Immature natural killer cell (primary cell): ENCODE data around the gene ARHGEF28. TPM values are rescaled to one million over a fixed set of nuclear protein-coding genes. Genes with fewer than 3 reads are reported as not detected.

Experiments
- DNase-seq, 3 donors: peaks; one replicate each; pipeline ENCODE4 v3.0.0; 2022; ENCODE audit warnings: mixed read lengths in 1 of 3
- H3K27ac Mint-ChIP-seq, 6 donors: one replicate each; pipeline ENCODE4 v1.8.0; 2020; ENCODE audit warnings: mixed read lengths in 6 of 6, mild to moderate bottlenecking in 5 of 6, inconsistent platforms in 4 of 6, moderate library complexity in 3 of 6
- H3K27me3 Mint-ChIP-seq, 3 donors: one replicate each; pipeline ENCODE4 v1.8.0; 2020 to 2021; ENCODE audit warnings: low read depth in 3 of 3, mild to moderate bottlenecking in 3 of 3, mixed read lengths in 3 of 3, moderate library complexity in 3 of 3, inconsistent platforms in 1 of 3
- H3K36me3 Mint-ChIP-seq, 3 donors: one replicate each; pipeline ENCODE4 v1.8.0; 2020; ENCODE audit warnings: mixed read lengths in 3 of 3, inconsistent platforms in 2 of 3, mild to moderate bottlenecking in 2 of 3
- H3K4me1 Mint-ChIP-seq, 2 donors: one replicate each; pipeline ENCODE4 v1.8.0; 2020; ENCODE audit warnings: inconsistent platforms in 2 of 2, mild to moderate bottlenecking in 2 of 2, mixed read lengths in 2 of 2, moderate library complexity in 1 of 2
- H3K4me3 Mint-ChIP-seq, 5 donors: one replicate each; pipeline ENCODE4 v1.8.0; 2020; ENCODE audit warnings: mild to moderate bottlenecking in 5 of 5, mixed read lengths in 5 of 5, inconsistent platforms in 3 of 5, moderate library complexity in 3 of 5
- H3K9me3 Mint-ChIP-seq, 6 donors: one replicate each; pipeline ENCODE4 v1.8.0; 2020; ENCODE audit warnings: mild to moderate bottlenecking in 6 of 6, mixed read lengths in 6 of 6, inconsistent platforms in 4 of 6, moderate library complexity in 3 of 6
- polyA plus RNA-seq, 3 donors: library from polyadenylated mRNA; unstranded; fragments of 300-500 nt; fragmentation: Illumina TruSeq; gene quantifications; one replicate each; pipeline ENCODE4 v1.2.3, GENCODE V29; 2021

Gene ARHGEF28
- polyA plus RNA-seq, 3 donors from 2014 or later = 0.66 to 0.85 TPM; not detected in 1

- peak overlapping the region in 1 of 6 donors; percentile 25 for H3K27ac Mint-ChIP-seq
- peaks cover 0 to 2% (median under 1%) of the 10 kb centered on the region in 3 donors for H3K27me3 Mint-ChIP-seq
- peaks cover 0 to 3% (median 0%) of the 10 kb centered on the region in 3 donors for H3K36me3 Mint-ChIP-seq
Measured at GRCh38 chr5:73728493-73729273, 102.7 kb downstream of the ARHGEF28 start.

DNA sequence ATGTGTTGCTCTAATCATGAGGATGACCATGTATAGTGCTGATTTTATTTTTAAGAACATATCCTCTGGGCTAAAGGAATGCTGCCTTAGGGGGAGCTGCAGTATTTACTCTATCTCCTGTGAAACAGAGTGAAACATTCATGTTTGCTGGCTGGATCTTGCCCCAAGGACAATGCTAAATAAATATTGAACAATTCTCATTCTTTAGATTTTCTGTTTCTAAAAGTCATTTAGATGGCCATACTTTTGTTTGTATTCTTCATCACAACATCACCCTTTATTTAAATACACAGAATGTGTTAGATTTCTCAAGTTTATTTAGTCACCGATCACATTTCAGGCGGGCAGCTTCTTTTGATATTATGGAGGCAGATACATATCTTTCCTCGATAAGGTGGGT lies 103.3 kb downstream of the ARHGEF28 start:
- Mint-ChIP-seq H3K27ac (no peak overlapping the region), H3K36me3 (peaks cover 0 to 5% (median 0%) of the 10 kb centered on the region in 3 donors), H3K4me3 (no peak overlapping the region), H3K4me1 (no peaks in the 10 kb centered on the region), H3K27me3 (peaks cover 0 to 2% (median 2%) of the 10 kb centered on the region in 3 donors), H3K9me3 (peaks cover 0 to 3% (median 0%) of the 10 kb centered on the region in 6 donors)
- DNase-seq = no peak

More at GRCh38 chr5:73728493-73729273, 102.7 kb downstream of the ARHGEF28 start:
- no peaks in the 10 kb centered on the region for H3K4me1 Mint-ChIP-seq
- no peak overlapping the region for H3K4me3 Mint-ChIP-seq
- H3K9me3 Mint-ChIP-seq = peaks cover 0 to 2% (median 0%) of the 10 kb centered on the region in 6 donors
- no peak for DNase-seq

GRCh38 chr5:73732045-73732444 lies 106.0 kb downstream of the ARHGEF28 start:
- DNase-seq = no peak
- Mint-ChIP-seq H3K36me3 (peaks cover 0 to 5% (median 3%) of the 10 kb centered on the region in 3 donors), H3K4me3 (no peak overlapping the region), H3K4me1 (no peaks in the 10 kb centered on the region), H3K27me3 (peaks cover 3 to 4% (median 3%) of the 10 kb centered on the region in 3 donors), H3K27ac (no peak overlapping the region), H3K9me3 (peaks cover 0 to 3% (median 0%) of the 10 kb centered on the region in 6 donors)

GRCh38 chr5:73733219-73733618 lies 107.2 kb downstream of the ARHGEF28 start:
- Mint-ChIP-seq H3K4me1 (no peaks in the 10 kb centered on the region), H3K36me3 (peaks cover 0 to 5% (median 3%) of the 10 kb centered on the region in 3 donors), H3K9me3 (peaks cover 0 to 3% (median 0%) of the 10 kb centered on the region in 6 donors), H3K27me3 (peaks cover 3 to 6% (median 4%) of the 10 kb centered on the region in 3 donors), H3K27ac (no peak overlapping the region), H3K4me3 (no peak overlapping the region)
- no peak for DNase-seq

DNA sequence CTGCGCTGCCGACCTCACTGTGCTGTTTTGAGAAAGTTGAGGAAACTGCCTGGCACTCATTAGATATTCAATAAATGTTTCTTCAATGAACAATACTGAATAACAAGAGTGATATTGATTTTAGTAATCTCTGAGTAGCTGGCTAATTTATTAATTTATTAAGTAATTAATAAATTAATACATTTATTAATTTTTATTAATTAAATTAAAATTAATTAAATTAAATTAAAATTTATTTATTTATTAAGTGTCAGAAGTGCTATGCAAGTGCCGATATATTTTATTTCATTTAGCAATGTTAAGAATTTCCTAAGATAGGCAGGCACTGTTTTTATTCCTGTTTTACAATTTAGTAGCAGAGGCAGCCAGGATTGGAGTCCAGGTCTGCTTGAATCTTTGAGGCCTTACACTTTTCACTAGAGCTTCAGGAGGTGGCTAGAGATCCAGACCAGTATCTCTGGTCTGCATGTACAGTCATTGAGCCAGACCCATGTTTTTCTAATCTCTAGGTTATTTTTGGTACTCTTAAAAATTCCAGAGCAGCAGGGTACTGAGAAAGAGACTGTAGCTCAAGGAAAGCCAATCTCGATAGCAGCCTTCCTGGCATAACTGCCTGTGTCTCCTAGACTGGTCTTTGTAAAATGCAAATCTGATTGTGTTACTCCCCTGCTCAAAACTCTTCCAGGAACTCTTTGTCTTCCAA lies 109.2 kb downstream of the ARHGEF28 start:
- H3K4me3 Mint-ChIP-seq = no peak overlapping the region
- H3K4me1 Mint-ChIP-seq = no peaks in the 10 kb centered on the region
- peaks cover 4 to 6% (median 5%) of the 10 kb centered on the region in 3 donors for H3K27me3 Mint-ChIP-seq
- H3K27ac Mint-ChIP-seq = no peak overlapping the region
- DNase-seq = no peak
- peaks cover 0 to 3% (median 0%) of the 10 kb centered on the region in 6 donors for H3K9me3 Mint-ChIP-seq
- peaks cover 0 to 5% (median 3%) of the 10 kb centered on the region in 3 donors for H3K36me3 Mint-ChIP-seq

- Mint-ChIP-seq H3K4me1 (no peaks in the 10 kb centered on the region), H3K36me3 (peaks cover 0 to 3% (median 0%) of the 10 kb centered on the region in 3 donors), H3K27ac (no peak overlapping the region), H3K4me3 (no peak overlapping the region), H3K9me3 (no peaks in the 10 kb centered on the region), H3K27me3 (peaks cover 2 to 5% (median 4%) of the 10 kb centered on the region in 3 donors)
- DNase-seq = no peak
Measured at GRCh38 chr5:73739650-73740049, 113.7 kb downstream of the ARHGEF28 start.

- H3K36me3 Mint-ChIP-seq = peaks cover 0 to 3% (median 0%) of the 10 kb centered on the region in 3 donors
- no peak overlapping the region for H3K27ac Mint-ChIP-seq
- H3K4me1 Mint-ChIP-seq = no peaks in the 10 kb centered on the region
- no peak for DNase-seq
- H3K4me3 Mint-ChIP-seq = no peak overlapping the region
- no peaks in the 10 kb centered on the region for H3K9me3 Mint-ChIP-seq
- H3K27me3 Mint-ChIP-seq = peaks cover 2 to 5% (median 4%) of the 10 kb centered on the region in 3 donors
Measured at GRCh38 chr5:73740274-73740790, 114.3 kb downstream of the ARHGEF28 start.

DNA sequence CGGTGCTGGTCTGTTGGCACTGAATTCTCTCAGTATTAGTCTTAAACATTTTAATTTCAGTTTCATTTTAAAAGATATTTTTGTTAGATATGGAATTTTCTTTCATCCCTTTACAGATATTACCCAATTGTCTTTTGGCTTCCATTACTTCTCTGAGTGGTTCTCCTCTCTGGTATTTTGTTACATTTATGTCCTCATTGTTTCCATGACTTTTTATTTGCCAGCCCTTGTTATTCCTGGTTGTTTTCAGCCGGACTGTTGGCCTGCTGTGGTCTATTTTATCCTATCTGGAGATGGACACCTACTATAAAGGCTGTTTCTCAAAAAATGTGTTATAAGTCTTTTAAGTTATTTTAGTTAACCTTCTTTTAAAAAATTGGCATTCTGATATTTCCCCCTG lies 117.2 kb downstream of the ARHGEF28 start:
- peaks cover 2 to 3% (median 2%) of the 10 kb centered on the region in 3 donors for H3K27me3 Mint-ChIP-seq
- DNase-seq = no peak

GRCh38 chr5:73745836-73746235 lies 119.8 kb downstream of the ARHGEF28 start:
- Mint-ChIP-seq H3K9me3 (no peaks in the 10 kb centered on the region), H3K36me3 (peaks cover 0 to 4% (median 0%) of the 10 kb centered on the region in 3 donors), H3K4me3 (no peak overlapping the region), H3K27ac (no peak overlapping the region), H3K27me3 (peaks cover 0 to 4% (median 2%) of the 10 kb centered on the region in 3 donors), H3K4me1 (no peaks in the 10 kb centered on the region)
- no peak for DNase-seq

More for the DNA sequence above, 117.2 kb downstream of the ARHGEF28 start:
- no peaks in the 10 kb centered on the region for H3K9me3 Mint-ChIP-seq
- H3K27ac Mint-ChIP-seq = no peak overlapping the region
- H3K36me3 Mint-ChIP-seq = peaks cover 0 to 4% (median 0%) of the 10 kb centered on the region in 3 donors
- no peaks in the 10 kb centered on the region for H3K4me1 Mint-ChIP-seq
- H3K4me3 Mint-ChIP-seq = no peak overlapping the region

GRCh38 chr5:73746608-73747007 lies 120.6 kb downstream of the ARHGEF28 start:
- no peak for DNase-seq
- Mint-ChIP-seq H3K27me3 (peaks cover 0 to 4% (median 2%) of the 10 kb centered on the region in 3 donors), H3K4me3 (no peak overlapping the region), H3K36me3 (peaks cover 0 to 4% (median 0%) of the 10 kb centered on the region in 3 donors), H3K4me1 (peaks cover 3 to 4% of the 10 kb centered on the region in 2 donors), H3K9me3 (no peaks in the 10 kb centered on the region), H3K27ac (no peak overlapping the region)

- Mint-ChIP-seq H3K4me1 (peaks cover 8 to 10% of the 10 kb centered on the region in 2 donors), H3K27ac (no peak overlapping the region), H3K27me3 (peaks cover 0 to 6% (median 2%) of the 10 kb centered on the region in 3 donors), H3K9me3 (no peaks in the 10 kb centered on the region), H3K36me3 (peaks cover 0 to 4% (median 0%) of the 10 kb centered on the region in 3 donors), H3K4me3 (no peak overlapping the region)
- no peak for DNase-seq
Measured at GRCh38 chr5:73747696-73748380, 121.8 kb downstream of the ARHGEF28 start.

- peaks cover 0 to 6% (median 2%) of the 10 kb centered on the region in 3 donors for H3K27me3 Mint-ChIP-seq
- peaks cover 0 to 4% (median 0%) of the 10 kb centered on the region in 3 donors for H3K36me3 Mint-ChIP-seq
- H3K4me1 Mint-ChIP-seq = peaks cover 8 to 10% of the 10 kb centered on the region in 2 donors
- no peak for DNase-seq
- no peaks in the 10 kb centered on the region for H3K9me3 Mint-ChIP-seq
- H3K4me3 Mint-ChIP-seq = no peak overlapping the region
- no peak overlapping the region for H3K27ac Mint-ChIP-seq
Measured at GRCh38 chr5:73748510-73749400, 122.8 kb downstream of the ARHGEF28 start.
